ENCODE results near the gene UBR7.
"Not testable (repeated sequence)": the region's sequence is repeated elsewhere in the genome, so short reads cannot be mapped to it uniquely, and the experiment has no call there.

The UBR7 gene

GRCh38 chr14:93206793-93207467, at the start of gene UBR7, which contains the start of gene GON7:
Gene UBR7, plus strand, starts transcription at chr14:93207256. Its CDS starts 36 bp downstream, at chr14:93207292.
Gene GON7, minus strand, starts transcription at chr14:93207065. Its CDS starts 28 bp downstream, at chr14:93207037.
- peak; percentile 94 for DNase-seq (ENCODE audit: low spot score)
- Mint-ChIP-seq H3K9me3 (no peaks in the 10 kb centered on the region), H3K4me3 (peak within 1 kb of the TSS; percentile 86), H3K4me1 (ENCODE audit: low read depth) (peaks cover 33% of the 10 kb centered on the region), H3K27ac (peak within 1 kb of the TSS; percentile 92), H3K27me3 (ENCODE audit: low read depth) (no peaks in the 10 kb centered on the region), H3K36me3 (ENCODE audit: low read depth) (peaks cover 21% of the 10 kb centered on the region)

DNA sequence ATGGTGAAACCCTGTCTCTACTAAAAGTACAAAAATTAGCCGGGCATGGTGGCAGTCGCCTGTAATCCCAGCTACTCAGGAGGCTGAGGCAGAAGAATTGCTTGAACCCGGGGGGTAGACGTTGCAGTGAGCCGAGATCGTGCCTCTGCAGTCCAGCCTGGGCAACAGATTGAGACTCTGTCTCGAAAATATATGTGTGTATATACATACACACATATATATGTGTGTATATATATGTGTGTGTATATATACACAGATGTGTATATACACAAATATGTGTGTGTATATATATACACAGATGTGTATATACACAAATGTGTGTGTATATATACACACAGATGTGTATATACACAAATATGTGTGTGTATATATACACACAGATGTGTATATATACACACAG, 48.7 kb upstream of the UBR7 start:
- H3K27me3 Mint-ChIP-seq (ENCODE audit: low read depth); H3K36me3 Mint-ChIP-seq (ENCODE audit: low read depth); DNase-seq (ENCODE audit: low spot score); H3K9me3 Mint-ChIP-seq; H3K27ac Mint-ChIP-seq; H3K4me3 Mint-ChIP-seq; H3K4me1 Mint-ChIP-seq (ENCODE audit: low read depth): not testable (repeated sequence)

GRCh38 chr14:93159625-93160352, 47.3 kb upstream of the UBR7 start:
- not testable (repeated sequence) for H3K4me3 Mint-ChIP-seq

DNA sequence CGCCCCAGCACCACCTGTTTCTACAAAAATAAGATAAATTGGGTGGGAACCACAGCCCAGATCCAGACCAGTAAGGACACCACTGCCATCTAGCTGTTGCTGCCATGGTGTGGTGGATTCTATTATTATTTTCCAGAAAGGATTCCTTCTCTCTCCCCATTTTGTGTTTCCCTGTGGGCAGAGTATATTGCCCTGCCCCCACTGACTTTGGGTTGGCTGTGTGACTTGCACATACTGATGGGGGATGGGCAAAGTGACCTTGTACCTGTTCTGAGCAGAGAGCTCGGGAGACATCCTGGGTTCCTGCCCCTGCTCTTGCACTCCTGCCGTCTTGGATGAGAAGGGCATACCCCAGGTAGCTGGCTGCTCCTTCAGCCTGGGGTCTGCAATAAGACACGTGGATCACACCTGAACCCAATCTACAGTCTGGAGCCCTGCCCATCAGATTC, 46.7 kb upstream of the UBR7 start:
- Mint-ChIP-seq H3K9me3 (no peaks in the 10 kb centered on the region), H3K4me3 (no peak overlapping the region), H3K36me3 (ENCODE audit: low read depth) (no peaks in the 10 kb centered on the region), H3K27ac (no peak overlapping the region), H3K4me1 (ENCODE audit: low read depth) (no peaks in the 10 kb centered on the region), H3K27me3 (ENCODE audit: low read depth) (no peaks in the 10 kb centered on the region)
- no peak for DNase-seq (ENCODE audit: low spot score)

More at GRCh38 chr14:93159625-93160352, 47.3 kb upstream of the UBR7 start:
- not testable (repeated sequence) for H3K27me3 Mint-ChIP-seq (ENCODE audit: low read depth); DNase-seq (ENCODE audit: low spot score); H3K27ac Mint-ChIP-seq; H3K36me3 Mint-ChIP-seq (ENCODE audit: low read depth); H3K4me1 Mint-ChIP-seq (ENCODE audit: low read depth); H3K9me3 Mint-ChIP-seq

GRCh38 chr14:93161411-93161940, 45.6 kb upstream of the UBR7 start:
- Mint-ChIP-seq H3K4me3 (no peak overlapping the region), H3K9me3 (no peaks in the 10 kb centered on the region), H3K36me3 (ENCODE audit: low read depth) (no peaks in the 10 kb centered on the region), H3K27ac (no peak overlapping the region), H3K27me3 (ENCODE audit: low read depth) (no peaks in the 10 kb centered on the region), H3K4me1 (ENCODE audit: low read depth) (no peaks in the 10 kb centered on the region)
- no peak for DNase-seq (ENCODE audit: low spot score)

DNA sequence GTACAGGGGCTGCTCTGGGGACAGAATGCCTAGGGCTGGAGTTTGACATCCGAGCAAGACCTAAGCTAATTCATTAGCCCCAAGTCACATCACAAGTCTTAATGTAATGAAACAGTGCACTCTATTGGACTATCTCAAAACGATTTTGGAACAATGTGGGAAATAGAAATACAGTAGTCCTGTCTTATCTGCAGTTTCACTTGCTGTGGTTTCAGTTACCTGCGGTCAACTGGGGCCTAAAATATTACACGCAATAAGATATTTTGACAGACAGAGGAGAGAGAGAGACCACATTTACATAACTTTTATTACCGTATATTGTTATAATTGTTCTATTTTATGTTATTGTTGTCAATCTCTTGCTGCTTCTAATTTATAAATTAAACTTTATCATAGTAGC, 43.5 kb upstream of the UBR7 start:
- DNase-seq (ENCODE audit: low spot score) = no peak
- no peak overlapping the region for H3K4me3 Mint-ChIP-seq
- H3K9me3 Mint-ChIP-seq = no peaks in the 10 kb centered on the region
- no peaks in the 10 kb centered on the region for H3K4me1 Mint-ChIP-seq (ENCODE audit: low read depth)
- H3K27me3 Mint-ChIP-seq (ENCODE audit: low read depth) = no peaks in the 10 kb centered on the region
- no peaks in the 10 kb centered on the region for H3K36me3 Mint-ChIP-seq (ENCODE audit: low read depth)
- no peak overlapping the region for H3K27ac Mint-ChIP-seq

DNA sequence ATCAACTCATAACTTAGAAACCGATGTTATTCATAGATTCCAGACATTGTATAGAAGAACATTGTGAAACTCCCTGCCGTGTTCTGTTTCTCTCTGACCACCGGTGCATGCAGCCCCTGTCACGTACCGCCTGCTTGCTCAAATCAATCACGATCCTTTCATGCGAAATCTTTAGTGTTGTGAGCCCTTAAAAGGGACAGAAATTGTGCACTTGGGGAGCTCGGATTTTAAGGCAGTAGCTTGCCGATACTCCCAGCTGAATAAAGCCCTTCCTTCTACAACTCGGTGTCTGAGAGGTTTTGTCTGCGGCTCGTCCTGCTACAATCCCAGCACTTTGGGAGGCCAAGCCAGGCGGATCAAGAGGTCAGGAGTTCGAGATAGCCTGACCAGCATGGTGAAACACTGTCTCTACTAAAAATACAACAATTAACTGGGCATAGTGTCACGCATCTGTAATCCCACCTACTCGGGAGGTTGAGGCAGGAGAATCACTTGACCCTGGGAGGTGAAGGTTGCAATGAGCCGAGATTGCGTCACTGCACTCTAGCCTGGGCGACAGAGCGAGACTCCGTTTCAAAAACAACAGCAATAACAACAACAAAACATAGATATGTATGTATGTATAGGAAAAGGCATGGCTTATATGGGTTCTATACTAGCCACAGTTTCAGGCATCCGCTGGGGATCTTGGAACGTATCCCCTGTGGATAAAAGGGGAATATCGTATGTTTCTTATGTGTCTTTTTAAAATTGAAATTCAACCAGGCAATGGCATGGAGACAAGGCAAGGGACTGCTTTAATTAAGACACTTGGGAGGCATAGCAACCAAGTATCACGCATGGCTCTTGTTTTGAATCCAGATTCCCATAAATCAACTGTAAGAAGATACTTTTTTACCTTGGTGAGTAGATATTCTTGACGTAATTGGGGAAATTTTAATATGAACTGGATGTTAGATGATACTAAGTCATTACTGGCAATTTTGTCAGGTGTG, 41.5 kb upstream of the UBR7 start:
- not testable (repeated sequence) for H3K27me3 Mint-ChIP-seq (ENCODE audit: low read depth); H3K27ac Mint-ChIP-seq; H3K36me3 Mint-ChIP-seq (ENCODE audit: low read depth)

DNA sequence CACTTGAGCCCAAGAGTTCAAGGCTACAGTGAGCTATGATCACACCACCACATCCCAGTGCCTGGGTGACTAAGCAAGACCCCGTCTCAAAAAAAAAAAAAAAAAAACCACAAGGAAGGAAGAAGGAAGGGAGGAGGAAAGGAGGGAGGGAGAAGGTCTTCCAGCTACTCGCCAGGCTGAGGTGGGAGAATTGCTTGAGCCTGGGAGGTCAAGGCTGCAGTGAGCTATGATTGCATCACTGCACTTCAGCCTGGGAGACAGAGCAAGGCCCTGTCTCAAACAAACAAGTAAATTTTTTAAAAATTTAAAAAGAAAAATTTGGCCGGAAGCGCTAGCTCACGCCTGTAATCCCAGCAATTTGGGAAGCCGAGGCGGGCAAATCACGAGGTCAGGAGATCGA, 38.4 kb upstream of the UBR7 start:
- not testable (repeated sequence) for H3K27ac Mint-ChIP-seq; H3K4me1 Mint-ChIP-seq (ENCODE audit: low read depth); H3K9me3 Mint-ChIP-seq; H3K4me3 Mint-ChIP-seq; H3K36me3 Mint-ChIP-seq (ENCODE audit: low read depth); H3K27me3 Mint-ChIP-seq (ENCODE audit: low read depth); DNase-seq (ENCODE audit: low spot score)

More for the DNA sequence above, 41.5 kb upstream of the UBR7 start:
- H3K9me3 Mint-ChIP-seq; DNase-seq (ENCODE audit: low spot score); H3K4me3 Mint-ChIP-seq; H3K4me1 Mint-ChIP-seq (ENCODE audit: low read depth): not testable (repeated sequence)

DNA sequence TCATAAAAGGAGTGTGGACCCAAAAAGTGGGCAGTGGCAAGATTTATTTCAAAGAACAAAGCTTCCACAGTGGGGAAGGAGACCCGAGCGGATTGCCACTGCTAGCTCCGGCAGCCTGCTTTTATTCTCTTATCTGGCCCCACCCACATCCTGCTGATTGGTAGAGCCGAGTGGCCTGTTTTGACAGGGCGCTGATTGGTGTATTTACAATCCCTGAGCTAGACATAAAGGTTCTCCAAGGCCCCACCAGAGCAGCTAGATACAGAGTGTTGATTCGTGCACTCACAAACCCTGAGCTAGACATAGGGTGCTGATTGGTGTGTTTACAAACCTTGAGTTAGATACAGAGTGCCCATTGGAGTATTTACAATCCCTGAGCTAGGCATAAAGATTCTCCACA, 37.4 kb upstream of the UBR7 start:
- not testable (repeated sequence) for H3K27me3 Mint-ChIP-seq (ENCODE audit: low read depth); H3K27ac Mint-ChIP-seq; H3K4me1 Mint-ChIP-seq (ENCODE audit: low read depth); H3K9me3 Mint-ChIP-seq; H3K4me3 Mint-ChIP-seq; DNase-seq (ENCODE audit: low spot score); H3K36me3 Mint-ChIP-seq (ENCODE audit: low read depth)

- not testable (repeated sequence) for H3K9me3 Mint-ChIP-seq; H3K4me1 Mint-ChIP-seq (ENCODE audit: low read depth); H3K27ac Mint-ChIP-seq; H3K36me3 Mint-ChIP-seq (ENCODE audit: low read depth); H3K4me3 Mint-ChIP-seq; H3K27me3 Mint-ChIP-seq (ENCODE audit: low read depth); DNase-seq (ENCODE audit: low spot score)
Measured at GRCh38 chr14:93170141-93170540, 36.9 kb upstream of the UBR7 start.

DNA sequence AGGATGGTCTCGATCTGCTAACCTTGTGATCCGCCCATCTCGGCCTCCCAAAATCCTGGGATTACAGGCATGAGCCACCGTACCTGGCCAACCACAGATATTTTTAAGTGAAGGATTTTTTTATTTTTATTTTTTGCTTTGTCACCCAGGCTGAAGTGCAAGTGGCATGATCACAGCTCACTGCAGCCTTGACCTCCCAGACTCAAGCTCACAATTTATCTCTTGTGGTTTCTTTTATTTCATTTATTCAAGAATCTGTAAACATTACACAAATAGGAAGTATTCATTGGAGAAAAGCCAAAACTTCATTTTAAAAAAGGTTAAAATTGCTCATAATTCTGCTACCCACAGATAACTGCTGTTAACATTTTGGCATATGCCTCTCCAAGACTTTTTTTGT, 35.7 kb upstream of the UBR7 start:
- Mint-ChIP-seq H3K9me3 (no peaks in the 10 kb centered on the region), H3K27ac (no peak overlapping the region), H3K27me3 (ENCODE audit: low read depth) (no peaks in the 10 kb centered on the region), H3K36me3 (ENCODE audit: low read depth) (no peaks in the 10 kb centered on the region), H3K4me3 (no peak overlapping the region), H3K4me1 (ENCODE audit: low read depth) (no peaks in the 10 kb centered on the region)
- no peak for DNase-seq (ENCODE audit: low spot score)

- DNase-seq (ENCODE audit: low spot score) = no peak
- H3K9me3 Mint-ChIP-seq = no peaks in the 10 kb centered on the region
- no peaks in the 10 kb centered on the region for H3K36me3 Mint-ChIP-seq (ENCODE audit: low read depth)
- peaks cover 3% of the 10 kb centered on the region for H3K4me1 Mint-ChIP-seq (ENCODE audit: low read depth)
- no peak overlapping the region for H3K27ac Mint-ChIP-seq
- H3K4me3 Mint-ChIP-seq = no peak overlapping the region
- no peaks in the 10 kb centered on the region for H3K27me3 Mint-ChIP-seq (ENCODE audit: low read depth)
Measured at GRCh38 chr14:93173943-93174395, 33.1 kb upstream of the UBR7 start.

DNA sequence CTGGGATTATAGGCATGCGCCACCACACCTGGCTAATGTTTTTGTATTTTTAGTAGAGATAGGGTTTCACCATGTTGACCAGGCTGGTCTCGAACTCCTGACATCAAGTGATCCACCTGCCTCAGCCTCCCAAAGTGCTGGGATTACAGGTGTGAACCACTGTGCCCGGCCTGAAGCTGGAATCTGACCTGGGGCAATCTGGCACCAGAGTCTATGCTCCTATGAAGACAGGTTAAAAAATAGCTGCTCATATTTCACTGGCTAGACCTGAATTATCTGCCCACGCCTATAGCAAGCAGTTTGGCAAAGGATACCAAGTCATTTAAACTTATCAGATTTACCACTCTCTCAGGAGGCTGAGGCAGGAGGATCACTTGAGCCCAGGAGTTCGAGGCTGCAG, 32.3 kb upstream of the UBR7 start:
- H3K27me3 Mint-ChIP-seq (ENCODE audit: low read depth); DNase-seq (ENCODE audit: low spot score); H3K4me3 Mint-ChIP-seq; H3K9me3 Mint-ChIP-seq; H3K27ac Mint-ChIP-seq; H3K4me1 Mint-ChIP-seq (ENCODE audit: low read depth); H3K36me3 Mint-ChIP-seq (ENCODE audit: low read depth): not testable (repeated sequence)
